ENCODE results near the gene CRX. TPM values are rescaled to one million over a fixed set of nuclear protein-coding genes. Genes with fewer than 3 reads are reported as not detected.

Gene CRX
- total and polyA plus RNA-seq, 2 donors (not counting 1 experiment from before 2014, with no cell fraction given): not detected

DNA sequence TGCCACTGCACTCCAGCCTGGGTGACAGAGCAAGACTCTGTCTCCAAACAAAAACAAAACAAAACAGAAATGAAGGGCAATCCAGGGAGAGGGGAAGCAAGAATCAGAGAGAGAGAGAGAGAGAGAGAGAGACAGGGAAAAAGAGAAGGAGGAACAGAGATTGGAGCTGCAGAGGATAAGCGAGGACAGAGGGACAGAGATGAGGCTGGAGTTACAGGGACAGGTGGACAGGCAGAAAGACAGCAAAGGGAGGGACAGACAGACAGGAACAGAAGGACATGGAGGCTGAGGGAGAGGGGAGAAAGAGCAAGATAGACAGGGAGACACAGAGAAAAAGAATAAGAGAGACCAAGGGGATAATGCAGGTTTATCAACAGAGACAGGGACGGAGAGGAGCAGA is 1.3 kb upstream of the CRX start:
- DNase-seq (ENCODE audit: low read depth in 2 of 2): no peak
- H3K4me1 ChIP-seq (ENCODE audit: control insufficient read depth, extremely low read depth, insufficient read depth, low read length): no peaks in the 10 kb centered on the region
- H3K79me2 ChIP-seq (ENCODE audit: control insufficient read depth, insufficient read depth, low read length): no peaks in the 10 kb centered on the region
- no peak overlapping the region for H2AFZ ChIP-seq (ENCODE audit: low read length)
- H3K9ac ChIP-seq (ENCODE audit: insufficient read depth, low read length): no peak overlapping the region
- H3K36me3 ChIP-seq (ENCODE audit: control insufficient read depth, insufficient read depth, low read length): no peaks in the 10 kb centered on the region
- H3K4me3 ChIP-seq (replicated peaks in 1 of 4; ENCODE audit: control extremely low read depth in 1 of 4, insufficient read depth in 1 of 4, low read depth in 3 of 4, low read length in 4 of 4): no peak overlapping the region
- TF ChIP-seq CTCF (conservative IDR thresholded peaks at IDR 0.05 in 1 of 2, IDR thresholded peaks at IDR 0.05 in 1 of 2; ENCODE audit: low read depth in 1 of 2, low read length in 2 of 2) (no peak), EZH2 (IDR thresholded peaks at IDR 0.05; ENCODE audit: low read length, missing control alignments) (no peak)
- H4K20me1 ChIP-seq (ENCODE audit: control insufficient read depth, extremely low read depth, insufficient read depth, low read length): no peaks in the 10 kb centered on the region
- H3K27ac ChIP-seq (ENCODE audit: insufficient read depth, low read length): no peak overlapping the region
- H3K9me3 ChIP-seq (ENCODE audit: control insufficient read depth, insufficient read depth, low read depth, low read length): no peaks in the 10 kb centered on the region
- H3K4me2 ChIP-seq (ENCODE audit: extremely low read depth, insufficient read depth, low read length): no peak overlapping the region
- peaks cover 19% of the 10 kb centered on the region for H3K27me3 ChIP-seq (ENCODE audit: control insufficient read depth, insufficient read depth, low read length)

DNA sequence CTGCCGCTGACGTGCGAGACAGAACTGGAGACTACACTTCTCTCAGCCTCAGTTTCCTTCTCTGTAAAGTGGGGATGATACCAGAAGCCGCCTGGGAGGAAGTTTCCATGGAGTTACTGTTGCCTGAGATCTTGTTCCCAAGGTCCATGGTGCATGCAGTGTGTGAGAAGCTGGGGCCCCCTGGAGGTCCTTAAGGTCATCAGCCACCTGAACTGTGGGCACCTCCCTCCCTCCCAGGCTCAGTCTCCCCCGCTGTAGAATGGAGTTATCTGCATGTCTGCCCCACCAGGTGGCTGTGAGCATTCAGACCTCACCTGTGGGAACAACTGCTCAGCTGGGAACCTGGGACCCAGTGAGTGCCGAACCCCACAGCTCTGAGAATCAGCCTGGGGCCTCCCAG is 2.7 kb downstream of the CRX start:
- Histone ChIP-seq H3K4me3 (replicated peaks in 1 of 4; ENCODE audit: control extremely low read depth in 1 of 4, insufficient read depth in 1 of 4, low read depth in 3 of 4, low read length in 4 of 4) (no peak overlapping the region), H3K79me2 (ENCODE audit: control insufficient read depth, insufficient read depth, low read length) (no peaks in the 10 kb centered on the region), H2AFZ (ENCODE audit: low read length) (no peak overlapping the region), H3K27me3 (ENCODE audit: control insufficient read depth, insufficient read depth, low read length) (peaks cover 19% of the 10 kb centered on the region), H3K4me2 (ENCODE audit: extremely low read depth, insufficient read depth, low read length) (no peak overlapping the region), H3K27ac (ENCODE audit: insufficient read depth, low read length) (no peak overlapping the region), H4K20me1 (ENCODE audit: control insufficient read depth, extremely low read depth, insufficient read depth, low read length) (no peaks in the 10 kb centered on the region), H3K9me3 (ENCODE audit: control insufficient read depth, insufficient read depth, low read depth, low read length) (no peaks in the 10 kb centered on the region), H3K9ac (ENCODE audit: insufficient read depth, low read length) (no peak overlapping the region), H3K36me3 (ENCODE audit: control insufficient read depth, insufficient read depth, low read length) (no peaks in the 10 kb centered on the region), H3K4me1 (ENCODE audit: control insufficient read depth, extremely low read depth, insufficient read depth, low read length) (no peaks in the 10 kb centered on the region)
- TF ChIP-seq EZH2 (IDR thresholded peaks at IDR 0.05; ENCODE audit: low read length, missing control alignments) (no peak), CTCF (conservative IDR thresholded peaks at IDR 0.05 in 1 of 2, IDR thresholded peaks at IDR 0.05 in 1 of 2; ENCODE audit: low read depth in 1 of 2, low read length in 2 of 2) (no peak)
- no peak for DNase-seq (ENCODE audit: low read depth in 2 of 2)

GRCh38 chr19:47826800-47827199 is 5.1 kb downstream of the CRX start:
- DNase-seq (ENCODE audit: low read depth in 2 of 2): no peak
- H2AFZ ChIP-seq (ENCODE audit: low read length): no peak overlapping the region
- TF ChIP-seq CTCF (conservative IDR thresholded peaks at IDR 0.05 in 1 of 2, IDR thresholded peaks at IDR 0.05 in 1 of 2; ENCODE audit: low read depth in 1 of 2, low read length in 2 of 2): no peak
- no peak for TF ChIP-seq EZH2 (IDR thresholded peaks at IDR 0.05; ENCODE audit: low read length, missing control alignments)

More at GRCh38 chr19:47826800-47827199, 5.1 kb downstream of the CRX start:
- H4K20me1 ChIP-seq (ENCODE audit: control insufficient read depth, extremely low read depth, insufficient read depth, low read length): no peaks in the 10 kb centered on the region
- no peaks in the 10 kb centered on the region for H3K79me2 ChIP-seq (ENCODE audit: control insufficient read depth, insufficient read depth, low read length)
- no peak overlapping the region for H3K9ac ChIP-seq (ENCODE audit: insufficient read depth, low read length)
- H3K27ac ChIP-seq (ENCODE audit: insufficient read depth, low read length): no peak overlapping the region
- peaks cover 6% of the 10 kb centered on the region for H3K27me3 ChIP-seq (ENCODE audit: control insufficient read depth, insufficient read depth, low read length)
- no peak overlapping the region for H3K4me3 ChIP-seq (replicated peaks in 1 of 4; ENCODE audit: control extremely low read depth in 1 of 4, insufficient read depth in 1 of 4, low read depth in 3 of 4, low read length in 4 of 4)
- H3K9me3 ChIP-seq (ENCODE audit: control insufficient read depth, insufficient read depth, low read depth, low read length): no peaks in the 10 kb centered on the region
- H3K4me2 ChIP-seq (ENCODE audit: extremely low read depth, insufficient read depth, low read length): no peak overlapping the region
- no peaks in the 10 kb centered on the region for H3K36me3 ChIP-seq (ENCODE audit: control insufficient read depth, insufficient read depth, low read length)
- no peaks in the 10 kb centered on the region for H3K4me1 ChIP-seq (ENCODE audit: control insufficient read depth, extremely low read depth, insufficient read depth, low read length)
